ACHN (cell line): ENCODE measurements around the gene DAPK1.

Experiments
- DNase-seq: peaks from one replicate; pipeline ENCODE4 v3.0.0-alpha.2; 2015
- in situ Hi-C: cut with HindIII; loops from 2 replicates; pipeline ENCODE4 v1.10.0; 2017; ENCODE audit warnings: low sequenced_read_pairs, low pct_ligation_motif_present, low pct_unique_long_range_greater_than_20kb

DAPK1 gene

GRCh38 chr9:87497604-87498045 lies at the start of gene DAPK1:
TSS of gene DAPK1 (plus strand) at chr9:87497867. CDS start at chr9:87499078, 1,211 bp downstream.
- in situ Hi-C loops: no loop called here
- DNase-seq: peak; percentile 62

GRCh38 chr9:87451149-87451548 lies 46.5 kb upstream of the DAPK1 start:
- in situ Hi-C loops: no loop called here
- DNase-seq: no peak

GRCh38 chr9:87455407-87455806 lies 42.3 kb upstream of the DAPK1 start:
- DNase-seq: no peak
- in situ Hi-C loops: no loop called here

GRCh38 chr9:87461256-87461655 lies 36.4 kb upstream of the DAPK1 start:
- DNase-seq: no peak
- in situ Hi-C loops: no loop called here

GRCh38 chr9:87464110-87464991 lies 33.3 kb upstream of the DAPK1 start:
- no peak for DNase-seq

GRCh38 chr9:87464992-87465378 lies 32.7 kb upstream of the DAPK1 start:
- in situ Hi-C loops: no loop called here
- no peak for DNase-seq

More at GRCh38 chr9:87464110-87464991, 33.3 kb upstream of the DAPK1 start:
- in situ Hi-C loops: no loop called here

- DNase-seq: no peak
- in situ Hi-C loops: no loop called here
These were observed 31.9 kb upstream of the DAPK1 start for GRCh38 chr9:87465816-87466215.

GRCh38 chr9:87467187-87467586 lies 30.5 kb upstream of the DAPK1 start:
- in situ Hi-C loops: no loop called here
- DNase-seq: no peak

GRCh38 chr9:87469793-87470465 lies 27.7 kb upstream of the DAPK1 start:
- in situ Hi-C loops: no loop called here
- DNase-seq: no peak

- no peak for DNase-seq
- in situ Hi-C loops: no loop called here
These were observed 25.9 kb upstream of the DAPK1 start for GRCh38 chr9:87471746-87472145.

GRCh38 chr9:87475463-87475862 lies 22.2 kb upstream of the DAPK1 start:
- in situ Hi-C loops: no loop called here
- no peak for DNase-seq

- in situ Hi-C loops: no loop called here
These were observed 19.3 kb upstream of the DAPK1 start for GRCh38 chr9:87478226-87478992.

GRCh38 chr9:87479801-87480201 lies 17.9 kb upstream of the DAPK1 start:
- in situ Hi-C loops: no loop called here
- peak; percentile 63 for DNase-seq

More at GRCh38 chr9:87478226-87478992, 19.3 kb upstream of the DAPK1 start:
- no peak for DNase-seq

- no peak for DNase-seq
- in situ Hi-C loops: no loop called here
These were observed 15.5 kb upstream of the DAPK1 start for GRCh38 chr9:87481890-87482855.

- DNase-seq: no peak
- in situ Hi-C loops: no loop called here
These were observed 7.4 kb upstream of the DAPK1 start for GRCh38 chr9:87490225-87490624.

GRCh38 chr9:87490907-87491306 lies 6.8 kb upstream of the DAPK1 start:
- no peak for DNase-seq
- in situ Hi-C loops: no loop called here

GRCh38 chr9:87491523-87491922 lies 6.1 kb upstream of the DAPK1 start:
- in situ Hi-C loops: no loop called here
- no peak for DNase-seq

GRCh38 chr9:87492642-87493041 lies 5.0 kb upstream of the DAPK1 start:
- in situ Hi-C loops: no loop called here
- DNase-seq: no peak
